ENCODE results near the gene C1D. TPM values are rescaled to one million over a fixed set of nuclear protein-coding genes. Genes with fewer than 3 reads are reported as not detected.
"Not testable (repeated sequence)": the region's sequence is repeated elsewhere in the genome, so short reads cannot be mapped to it uniquely, and the experiment has no call there.

Gene C1D
- polyA plus RNA-seq, 12 donors = 28.4 to 1,687 (median 35.1) TPM

DNA sequence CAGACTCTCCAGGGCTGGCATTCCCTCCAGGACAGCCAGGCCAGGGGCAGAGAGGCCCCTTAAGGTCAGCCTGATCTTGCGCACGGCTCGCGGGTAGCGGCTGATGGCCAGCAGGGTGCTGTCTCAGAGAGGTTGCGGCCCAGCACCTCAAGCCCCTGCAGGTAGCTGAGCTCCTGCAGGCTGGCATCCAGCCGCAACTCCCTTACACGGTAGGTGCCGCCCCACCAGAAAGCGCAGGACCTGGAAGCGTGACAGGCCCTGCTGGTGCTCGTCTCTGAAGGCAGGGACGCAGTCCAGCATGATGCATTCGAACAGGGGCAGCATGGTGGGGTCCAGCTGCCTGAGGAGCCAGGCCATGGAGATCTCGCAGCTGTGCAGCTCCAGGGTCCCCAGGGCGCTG is 38.9 kb downstream of the C1D start:
- no peak for DNase-seq

- no peak for DNase-seq
Observed at GRCh38 chr2:68018727-68019126, 44.1 kb downstream of the C1D start.

DNA sequence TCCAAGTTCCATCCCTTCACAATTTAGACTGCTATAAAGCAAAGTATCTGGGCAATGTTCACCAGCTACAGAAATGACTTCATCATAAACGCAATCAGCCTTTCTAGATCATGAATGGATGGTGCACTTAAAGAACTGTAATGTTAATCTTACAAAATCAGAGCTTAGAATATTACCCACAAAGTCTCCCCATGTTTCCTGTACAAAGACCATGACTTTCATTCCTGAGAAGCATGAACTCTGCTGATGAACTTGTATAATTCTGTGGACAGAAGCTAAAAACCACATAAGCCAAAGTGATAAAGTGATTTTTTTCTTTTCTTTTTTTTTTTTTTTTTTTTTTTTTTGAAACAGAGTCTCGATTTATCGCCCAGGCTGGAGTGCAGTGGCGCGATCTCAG is 53.3 kb downstream of the C1D start:
- DNase-seq = no peak

DNA sequence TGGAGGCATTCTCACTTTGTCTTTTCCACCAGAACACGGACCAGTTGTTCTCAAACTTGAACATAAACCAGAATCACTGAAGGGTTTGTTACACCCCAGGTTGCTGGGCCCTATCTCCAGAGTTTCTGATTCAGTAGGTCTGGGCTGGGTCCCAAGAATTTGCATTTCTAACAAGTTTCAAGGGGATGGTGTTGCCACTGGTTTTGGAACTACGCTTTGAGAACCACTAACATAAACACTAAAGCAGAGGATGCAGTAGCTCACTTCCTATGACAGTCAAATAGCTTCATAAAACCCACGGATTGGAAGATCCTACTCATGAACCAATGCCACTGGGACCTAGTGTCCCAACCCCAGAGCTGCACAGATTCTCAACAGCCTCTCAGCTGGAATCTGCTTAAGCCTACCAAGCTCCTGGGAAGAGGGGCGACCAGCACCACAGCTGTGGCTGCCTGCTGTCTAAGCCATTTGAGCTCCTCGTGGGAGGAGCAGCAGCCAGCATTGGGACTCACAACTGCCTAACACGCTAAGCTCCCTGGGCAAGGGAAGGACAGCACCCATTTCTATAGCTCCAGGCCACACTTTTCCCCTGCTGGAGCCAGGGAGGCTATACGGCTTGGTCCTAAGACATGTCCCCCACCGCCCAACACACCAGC is 62.5 kb downstream of the C1D start:
- no peak for DNase-seq

GRCh38 chr2:67999332-67999731 is 63.5 kb downstream of the C1D start:
- no peak for DNase-seq

DNA sequence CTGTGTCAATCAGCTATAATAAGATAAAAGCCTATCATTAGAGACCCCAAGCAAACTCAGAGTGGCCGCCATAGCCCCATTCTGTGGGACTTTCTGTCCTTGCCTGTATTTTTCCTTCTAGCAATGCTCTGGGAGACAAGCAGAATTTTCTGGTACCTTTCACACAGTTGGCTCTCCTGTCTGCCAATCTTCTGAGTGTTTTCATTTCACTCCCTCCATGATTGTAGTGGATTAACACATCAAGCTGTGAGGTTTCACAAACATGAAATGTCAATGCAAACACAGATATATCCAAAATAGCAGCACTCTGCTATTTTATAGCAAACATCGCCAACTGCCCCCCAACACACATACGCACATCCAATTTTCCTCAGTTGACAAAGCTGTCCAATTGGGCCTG is 64.9 kb downstream of the C1D start:
- no peak for DNase-seq

GRCh38 chr2:67997528-67997900 is 65.3 kb downstream of the C1D start:
- no peak for DNase-seq

GRCh38 chr2:67996772-67997527 is 65.9 kb downstream of the C1D start:
- DNase-seq = no peak

DNA sequence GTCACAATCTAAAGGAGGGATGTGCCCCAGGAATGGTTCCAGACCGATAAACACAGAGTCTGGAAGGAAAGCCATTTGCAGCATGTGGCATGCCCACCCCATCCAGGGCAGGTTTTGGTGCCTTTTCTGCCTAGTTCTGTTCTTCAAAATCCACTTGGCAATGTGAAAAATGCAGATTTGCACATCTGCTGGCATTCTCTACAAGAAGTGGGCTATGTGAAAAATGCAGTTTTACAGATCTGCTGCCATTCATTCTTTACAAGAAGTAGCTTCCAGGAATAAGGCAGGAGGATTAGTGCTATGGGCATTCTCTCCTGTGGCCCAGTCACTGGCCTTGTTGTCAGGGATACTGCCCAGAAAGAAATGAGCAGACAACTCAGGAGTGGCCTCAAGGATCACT is 68.1 kb downstream of the C1D start:
- DNase-seq = no peak

DNA sequence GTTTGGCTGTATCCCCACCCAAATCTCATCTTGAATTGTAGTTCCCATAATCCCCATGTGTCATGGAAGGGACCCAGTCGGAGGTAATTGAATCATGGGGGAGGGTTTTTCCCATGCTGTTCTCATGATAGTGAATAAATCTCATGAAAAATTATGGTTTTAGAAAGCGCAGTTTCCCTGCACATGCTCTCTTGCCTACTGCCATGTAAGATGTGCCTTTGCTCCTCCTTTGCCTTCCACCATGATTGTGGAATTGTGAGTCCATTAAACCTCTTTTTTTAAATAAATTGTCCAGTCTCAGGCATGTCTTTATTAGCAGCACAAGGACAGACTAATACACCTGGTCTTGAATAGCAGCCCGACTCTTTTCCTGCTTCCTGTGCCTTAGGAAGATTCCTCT is 68.7 kb downstream of the C1D start:
- DNase-seq = not testable (repeated sequence)

DNA sequence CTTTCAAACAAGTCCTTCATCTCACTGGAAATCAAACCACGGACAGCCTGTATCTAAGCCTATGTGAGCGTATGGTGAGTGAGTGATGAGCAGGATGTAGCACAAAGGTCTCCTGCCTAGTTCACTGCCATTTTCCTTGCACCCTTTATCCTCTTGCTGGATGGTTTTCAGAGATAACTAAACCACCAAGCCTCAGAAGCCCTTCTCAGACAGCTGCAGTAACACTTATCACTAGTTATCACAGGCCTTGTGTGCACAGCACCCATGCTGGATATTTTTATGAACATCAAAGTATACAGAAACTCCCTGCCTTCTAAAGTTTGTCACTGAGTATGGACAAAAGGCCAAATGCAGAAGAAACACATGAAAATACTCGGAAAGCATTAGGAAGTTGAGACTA is 69.5 kb downstream of the C1D start:
- no peak for DNase-seq

GRCh38 chr2:67991456-67991855 is 71.3 kb downstream of the C1D start:
- no peak for DNase-seq

Other genes starting within 250 kb of the C1D start
- 10 to 100 TPM in 11 of 12 donors, not detected in 1; 11.0 to 18.5 (median 16.2) TPM for gene PNO1, start 94.9 kb upstream of the C1D start, polyA plus RNA-seq (ENCODE audit: insufficient read length in 12 of 12)
- 100 to 1,000 TPM in 1 of 12 donors, 10 to 100 TPM in 11; 43.6 to 899 (median 55.4) TPM for gene PPP3R1, start 189.5 kb upstream of the C1D start, polyA plus RNA-seq (ENCODE audit: insufficient read length in 12 of 12)